H1 (cell line): ENCODE results near the gene LDHAL6A. TPM values are rescaled to one million over a fixed set of nuclear protein-coding genes. Genes with fewer than 3 reads are reported as not detected.

ENCODE experiments used
- CREB1 ChIP-seq: IDR thresholded peaks from 2 replicates; pipeline ENCODE4 v1.6.1; 2012; ENCODE audit warnings: inconsistent platforms
- EGR1 ChIP-seq: IDR thresholded peaks from 2 replicates; pipeline ENCODE4 v1.6.1; 2011; ENCODE audit warnings: low read depth, low read length, borderline replicate concordance
- RFX5 ChIP-seq: IDR thresholded peaks from 2 replicates; pipeline ENCODE4 v1.6.1; 2011; ENCODE audit warnings: low read depth, low read length, improper control_type of control experiment, borderline replicate concordance
- RNF2 ChIP-seq: fragments of 200-900, 300-1000 bp; sonication (generic); IDR thresholded peaks from 2 replicates; pipeline ENCODE4 v1.7.1; 2016; ENCODE audit warnings: borderline replicate concordance, low read depth, mild to moderate bottlenecking, antibody characterized with exemption, low read length; ENCODE audit not compliant: poor library complexity, severe bottlenecking; ENCODE audit errors: missing control alignments
- SRF ChIP-seq: IDR thresholded peaks from 2 replicates; pipeline ENCODE4 v1.6.1; 2011; ENCODE audit warnings: mild to moderate bottlenecking, low read depth, low read length, moderate library complexity
- TAF1 ChIP-seq: IDR thresholded peaks from 2 replicates; pipeline ENCODE4 v1.6.1; 2011; ENCODE audit warnings: mild to moderate bottlenecking, low read depth, low read length
- TAF7 ChIP-seq: optimal IDR thresholded peaks from 2 replicates; pipeline ENCODE3; 2011; ENCODE audit warnings: low read depth, mild to moderate bottlenecking, inconsistent platforms, low read length, moderate library complexity, borderline replicate concordance
- TCF12 ChIP-seq: IDR thresholded peaks from 2 replicates; pipeline ENCODE4 v1.6.1; 2011; ENCODE audit warnings: low read depth, mild to moderate bottlenecking, low read length
- polyA plus RNA-seq, 7 experiments: library from polyadenylated mRNA; depleted of rRNA in 3 of 7; stranded (reverse) in 5 of 7; unstranded in 2 of 7; fragments of >200 nt in 5 of 7; fragments of 200-250 nt in 2 of 7; gene quantifications; 1 replicate in 5 of 7; 2 replicates in 1 of 7; 4 replicates in 1 of 7; pipeline versions ENCODE4 v1.2.1 to v1.2.3, GENCODE V29; 2011 to 2013; ENCODE audit warnings: missing spikeins in 2 of 7, mixed read lengths in 2 of 7
- total RNA-seq: library from RNA; stranded (reverse); fragmentation: NEBNext Ultra II Directional; extraction: Animal tissue kit (Norgen Biotek cat#: 25700); gene quantifications from 2 replicates; pipeline ENCODE4 v1.2.1, GENCODE V29; 2021
- TF ChIP-seq, protein P1 (sequence below): fragments of 300-600 bp; sonication (generic); IDR thresholded peaks from 2 replicates; pipeline ENCODE4 v1.7.1; 2012; ENCODE audit warnings: low read length, moderate library complexity, mild to moderate bottlenecking, inconsistent platforms; ENCODE audit not compliant: insufficient replicate concordance

The LDHAL6A gene
- total and polyA plus RNA-seq, 2 of the 8 experiments (the other 6 are each of a cell fraction or from before 2014, with no cell fraction given): not detected

DNA sequence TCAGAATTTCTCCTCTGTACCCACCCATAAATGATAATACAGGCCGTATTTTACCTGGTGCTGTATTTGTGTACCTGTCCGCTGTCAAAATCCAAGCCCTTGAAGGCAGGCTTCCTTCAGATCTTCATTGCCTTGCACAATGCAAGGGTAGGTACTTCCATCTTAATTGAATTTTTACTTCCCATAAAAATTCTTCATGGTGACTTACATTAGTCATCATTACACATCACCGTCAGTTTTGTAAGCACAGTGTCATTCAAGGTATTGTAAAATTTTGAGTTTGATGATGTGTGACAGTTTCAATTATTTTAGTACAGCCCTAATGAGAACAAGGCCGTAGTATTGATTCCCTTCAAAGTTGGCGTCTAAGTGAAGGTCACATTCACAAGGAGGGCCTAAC is 71.9 kb downstream of the LDHAL6A start (continued):
- TF ChIP-seq, protein P1, sequence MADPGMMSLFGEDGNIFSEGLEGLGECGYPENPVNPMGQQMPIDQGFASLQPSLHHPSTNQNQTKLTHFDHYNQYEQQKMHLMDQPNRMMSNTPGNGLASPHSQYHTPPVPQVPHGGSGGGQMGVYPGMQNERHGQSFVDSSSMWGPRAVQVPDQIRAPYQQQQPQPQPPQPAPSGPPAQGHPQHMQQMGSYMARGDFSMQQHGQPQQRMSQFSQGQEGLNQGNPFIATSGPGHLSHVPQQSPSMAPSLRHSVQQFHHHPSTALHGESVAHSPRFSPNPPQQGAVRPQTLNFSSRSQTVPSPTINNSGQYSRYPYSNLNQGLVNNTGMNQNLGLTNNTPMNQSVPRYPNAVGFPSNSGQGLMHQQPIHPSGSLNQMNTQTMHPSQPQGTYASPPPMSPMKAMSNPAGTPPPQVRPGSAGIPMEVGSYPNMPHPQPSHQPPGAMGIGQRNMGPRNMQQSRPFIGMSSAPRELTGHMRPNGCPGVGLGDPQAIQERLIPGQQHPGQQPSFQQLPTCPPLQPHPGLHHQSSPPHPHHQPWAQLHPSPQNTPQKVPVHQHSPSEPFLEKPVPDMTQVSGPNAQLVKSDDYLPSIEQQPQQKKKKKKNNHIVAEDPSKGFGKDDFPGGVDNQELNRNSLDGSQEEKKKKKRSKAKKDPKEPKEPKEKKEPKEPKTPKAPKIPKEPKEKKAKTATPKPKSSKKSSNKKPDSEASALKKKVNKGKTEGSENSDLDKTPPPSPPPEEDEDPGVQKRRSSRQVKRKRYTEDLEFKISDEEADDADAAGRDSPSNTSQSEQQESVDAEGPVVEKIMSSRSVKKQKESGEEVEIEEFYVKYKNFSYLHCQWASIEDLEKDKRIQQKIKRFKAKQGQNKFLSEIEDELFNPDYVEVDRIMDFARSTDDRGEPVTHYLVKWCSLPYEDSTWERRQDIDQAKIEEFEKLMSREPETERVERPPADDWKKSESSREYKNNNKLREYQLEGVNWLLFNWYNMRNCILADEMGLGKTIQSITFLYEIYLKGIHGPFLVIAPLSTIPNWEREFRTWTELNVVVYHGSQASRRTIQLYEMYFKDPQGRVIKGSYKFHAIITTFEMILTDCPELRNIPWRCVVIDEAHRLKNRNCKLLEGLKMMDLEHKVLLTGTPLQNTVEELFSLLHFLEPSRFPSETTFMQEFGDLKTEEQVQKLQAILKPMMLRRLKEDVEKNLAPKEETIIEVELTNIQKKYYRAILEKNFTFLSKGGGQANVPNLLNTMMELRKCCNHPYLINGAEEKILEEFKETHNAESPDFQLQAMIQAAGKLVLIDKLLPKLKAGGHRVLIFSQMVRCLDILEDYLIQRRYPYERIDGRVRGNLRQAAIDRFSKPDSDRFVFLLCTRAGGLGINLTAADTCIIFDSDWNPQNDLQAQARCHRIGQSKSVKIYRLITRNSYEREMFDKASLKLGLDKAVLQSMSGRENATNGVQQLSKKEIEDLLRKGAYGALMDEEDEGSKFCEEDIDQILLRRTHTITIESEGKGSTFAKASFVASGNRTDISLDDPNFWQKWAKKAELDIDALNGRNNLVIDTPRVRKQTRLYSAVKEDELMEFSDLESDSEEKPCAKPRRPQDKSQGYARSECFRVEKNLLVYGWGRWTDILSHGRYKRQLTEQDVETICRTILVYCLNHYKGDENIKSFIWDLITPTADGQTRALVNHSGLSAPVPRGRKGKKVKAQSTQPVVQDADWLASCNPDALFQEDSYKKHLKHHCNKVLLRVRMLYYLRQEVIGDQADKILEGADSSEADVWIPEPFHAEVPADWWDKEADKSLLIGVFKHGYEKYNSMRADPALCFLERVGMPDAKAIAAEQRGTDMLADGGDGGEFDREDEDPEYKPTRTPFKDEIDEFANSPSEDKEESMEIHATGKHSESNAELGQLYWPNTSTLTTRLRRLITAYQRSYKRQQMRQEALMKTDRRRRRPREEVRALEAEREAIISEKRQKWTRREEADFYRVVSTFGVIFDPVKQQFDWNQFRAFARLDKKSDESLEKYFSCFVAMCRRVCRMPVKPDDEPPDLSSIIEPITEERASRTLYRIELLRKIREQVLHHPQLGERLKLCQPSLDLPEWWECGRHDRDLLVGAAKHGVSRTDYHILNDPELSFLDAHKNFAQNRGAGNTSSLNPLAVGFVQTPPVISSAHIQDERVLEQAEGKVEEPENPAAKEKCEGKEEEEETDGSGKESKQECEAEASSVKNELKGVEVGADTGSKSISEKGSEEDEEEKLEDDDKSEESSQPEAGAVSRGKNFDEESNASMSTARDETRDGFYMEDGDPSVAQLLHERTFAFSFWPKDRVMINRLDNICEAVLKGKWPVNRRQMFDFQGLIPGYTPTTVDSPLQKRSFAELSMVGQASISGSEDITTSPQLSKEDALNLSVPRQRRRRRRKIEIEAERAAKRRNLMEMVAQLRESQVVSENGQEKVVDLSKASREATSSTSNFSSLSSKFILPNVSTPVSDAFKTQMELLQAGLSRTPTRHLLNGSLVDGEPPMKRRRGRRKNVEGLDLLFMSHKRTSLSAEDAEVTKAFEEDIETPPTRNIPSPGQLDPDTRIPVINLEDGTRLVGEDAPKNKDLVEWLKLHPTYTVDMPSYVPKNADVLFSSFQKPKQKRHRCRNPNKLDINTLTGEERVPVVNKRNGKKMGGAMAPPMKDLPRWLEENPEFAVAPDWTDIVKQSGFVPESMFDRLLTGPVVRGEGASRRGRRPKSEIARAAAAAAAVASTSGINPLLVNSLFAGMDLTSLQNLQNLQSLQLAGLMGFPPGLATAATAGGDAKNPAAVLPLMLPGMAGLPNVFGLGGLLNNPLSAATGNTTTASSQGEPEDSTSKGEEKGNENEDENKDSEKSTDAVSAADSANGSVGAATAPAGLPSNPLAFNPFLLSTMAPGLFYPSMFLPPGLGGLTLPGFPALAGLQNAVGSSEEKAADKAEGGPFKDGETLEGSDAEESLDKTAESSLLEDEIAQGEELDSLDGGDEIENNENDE: no peak
- TF ChIP-seq RNF2 (no peak), TAF1 (no peak), TAF7 (no peak), RFX5 (no peak), TCF12 (no peak), SRF (no peak), CREB1 (no peak), EGR1 (no peak)
